MV-4-11 (cell line): Measurements from ENCODE around the gene PIKFYVE.
"Not testable (repeated sequence)": the region's sequence is repeated elsewhere in the genome, so short reads cannot be mapped to it uniquely, and the experiment has no call there.

Experiments
- DNase-seq: peaks from one replicate; lab custom pipeline; 2025; lab: John Stamatoyannopoulos, UW

The PIKFYVE gene

DNA sequence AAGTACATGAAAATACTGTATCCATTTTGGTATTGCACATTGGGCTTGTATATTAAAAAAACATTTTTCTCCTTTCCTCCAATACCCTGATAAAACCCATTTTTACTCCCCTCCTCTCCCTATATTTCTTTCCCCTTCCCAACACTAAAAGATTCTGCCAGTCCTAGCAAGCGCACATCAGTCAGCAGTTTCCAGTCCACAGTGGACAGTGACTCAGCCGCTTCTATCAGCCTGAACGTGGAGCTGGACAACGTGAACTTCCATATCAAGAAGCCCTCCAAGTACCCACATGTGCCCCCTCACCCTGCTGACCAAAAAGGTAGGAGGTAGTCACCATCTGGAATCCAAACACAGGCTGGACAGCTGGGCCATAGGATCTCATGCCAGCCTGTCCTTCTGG is 38.6 kb downstream of the PIKFYVE start:
- no peak for DNase-seq

DNA sequence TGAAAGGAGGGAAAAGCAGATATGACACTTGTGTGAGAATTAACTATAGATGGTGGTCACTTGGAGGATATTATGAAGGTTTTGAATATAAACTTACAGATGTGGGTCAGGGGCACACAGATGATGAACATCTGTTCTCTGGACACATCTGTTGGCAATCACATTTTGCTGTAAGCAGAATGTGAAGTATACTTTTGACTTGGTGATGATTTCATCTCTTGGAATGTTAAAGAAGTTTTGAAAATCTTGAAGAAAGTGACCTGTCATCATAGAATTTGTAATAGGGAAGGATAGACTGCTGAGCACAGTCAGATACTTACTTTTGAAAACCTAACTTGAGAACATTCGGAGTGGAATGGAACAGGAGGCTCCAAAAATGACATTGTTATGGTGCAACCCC is 40.2 kb downstream of the PIKFYVE start:
- DNase-seq = no peak

DNA sequence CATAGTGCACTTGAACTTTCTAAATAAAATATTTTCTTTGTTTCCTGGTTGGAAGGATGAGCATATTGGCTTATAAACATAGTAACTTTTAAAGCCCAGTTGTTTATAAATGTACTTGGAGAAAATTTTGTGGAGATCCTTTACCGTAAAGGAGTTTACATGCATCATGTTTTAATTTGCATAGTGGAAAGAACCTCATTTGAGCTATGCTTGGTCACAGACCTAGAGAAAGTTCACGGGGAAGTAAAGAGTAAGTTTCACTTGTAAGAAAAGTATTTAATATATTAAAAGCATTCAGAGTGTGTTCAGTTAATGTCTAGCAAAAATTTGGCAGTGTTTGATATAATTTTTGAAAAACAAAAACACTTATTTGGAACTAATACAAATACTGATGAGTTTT is 45.3 kb downstream of the PIKFYVE start:
- no peak for DNase-seq

DNA sequence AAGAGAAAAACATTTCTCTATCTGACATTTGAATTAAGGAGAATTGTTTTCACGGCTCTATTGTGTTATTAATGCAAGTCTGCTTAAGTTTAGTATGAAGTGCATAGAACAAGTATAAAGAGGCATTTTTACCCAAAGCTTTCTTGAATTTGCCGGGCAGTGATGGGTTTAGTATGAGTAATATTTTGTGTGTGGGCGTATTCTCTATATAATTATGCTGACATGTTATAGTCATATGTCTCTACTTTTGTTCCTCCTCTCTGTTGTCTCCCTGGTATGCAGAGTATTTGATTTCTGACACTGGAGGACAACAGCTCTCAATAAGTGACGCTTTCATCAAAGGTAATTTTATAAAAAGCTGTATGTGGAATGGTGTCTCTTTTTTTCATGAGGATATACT is 45.9 kb downstream of the PIKFYVE start:
- no peak for DNase-seq

DNA sequence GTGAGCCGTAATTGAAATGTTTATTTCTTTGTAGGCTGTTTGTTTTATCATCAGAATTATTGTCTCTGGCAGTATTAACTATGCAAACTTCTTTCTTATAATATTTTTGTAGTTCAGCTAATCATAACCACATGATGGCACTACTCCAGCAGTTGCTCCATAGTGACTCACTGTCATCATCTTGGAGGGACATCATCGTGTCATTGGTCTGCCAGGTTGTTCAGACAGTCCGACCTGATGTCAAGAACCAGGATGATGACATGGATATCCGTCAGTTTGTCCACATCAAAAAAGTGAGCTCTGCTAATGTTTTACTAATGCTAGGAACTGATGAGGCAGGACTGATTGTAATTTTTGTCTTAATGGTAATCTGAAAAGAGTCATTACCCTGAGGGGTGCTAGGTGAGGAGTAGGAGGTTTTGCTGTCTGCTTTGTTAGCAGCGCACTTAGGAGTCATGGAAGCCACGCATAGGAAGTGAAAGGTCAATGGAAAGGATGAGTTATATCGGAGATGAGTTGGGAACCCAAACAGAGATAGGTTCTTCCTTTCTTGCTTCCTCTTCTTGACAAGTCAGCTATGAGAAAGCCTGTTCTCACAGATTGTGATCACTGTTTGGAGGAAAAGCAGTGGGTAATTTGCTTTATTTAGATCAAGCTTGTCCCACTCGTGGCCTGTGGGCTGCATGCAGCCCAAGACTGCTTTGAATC is 49.2 kb downstream of the PIKFYVE start:
- peak; percentile 90 for DNase-seq

DNA sequence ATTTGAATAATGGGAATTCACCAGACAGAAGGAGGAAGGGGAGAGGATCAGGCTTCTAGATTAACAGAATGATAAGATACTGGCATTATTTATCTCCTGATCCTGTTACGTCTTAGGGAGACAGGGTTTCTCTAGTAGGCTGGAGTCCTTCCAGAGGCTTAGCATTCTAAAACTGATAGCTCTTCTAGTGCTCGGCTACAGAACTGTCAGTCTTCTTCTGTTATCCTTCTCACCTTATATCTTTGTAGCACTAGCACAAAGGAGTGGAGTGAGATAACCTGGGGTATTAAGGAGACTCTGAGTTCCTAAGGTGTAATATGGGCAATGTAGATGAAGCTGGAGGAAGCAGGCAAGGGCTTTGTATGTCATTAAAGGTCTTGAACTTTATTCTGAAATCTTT is 52.1 kb downstream of the PIKFYVE start:
- DNase-seq = no peak

DNA sequence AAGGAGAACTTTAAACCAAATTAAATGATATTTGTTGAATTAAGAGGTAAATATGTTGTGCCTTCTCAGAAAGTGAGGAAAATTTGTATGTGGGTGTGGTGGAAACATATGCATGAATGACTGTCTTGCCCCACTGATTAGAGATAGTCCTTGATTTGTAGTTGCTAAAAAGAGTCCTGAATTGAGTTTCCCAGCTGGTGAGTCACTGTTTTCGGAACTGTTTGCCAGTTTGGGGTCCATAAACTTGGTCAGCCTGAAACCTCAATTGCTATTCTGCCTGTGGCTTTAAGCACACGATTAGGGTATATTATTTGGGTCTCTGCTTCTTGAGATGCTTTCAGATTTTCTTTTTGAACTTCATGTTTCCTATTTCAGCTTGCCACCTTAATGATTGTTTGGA is 53.3 kb downstream of the PIKFYVE start:
- DNase-seq = no peak

DNA sequence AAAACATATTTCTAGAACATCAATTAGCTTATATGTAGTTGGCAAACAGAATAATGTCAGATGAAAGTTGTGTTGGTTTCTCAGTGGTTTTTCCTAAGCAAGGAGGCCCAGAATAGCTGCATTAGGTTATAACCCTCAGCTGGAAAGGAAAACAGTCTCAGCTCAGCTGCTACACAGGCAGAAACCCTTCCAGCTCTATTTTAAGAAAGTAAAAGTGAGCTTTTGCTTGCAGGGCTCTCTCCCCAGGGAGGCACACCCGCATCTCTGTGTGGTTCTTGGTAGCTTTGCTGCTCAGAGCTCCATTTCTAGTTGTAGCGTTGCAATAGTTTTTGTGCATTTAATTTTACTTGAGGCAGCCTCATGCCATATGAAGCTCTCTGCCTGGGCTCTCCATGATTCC is 54.6 kb downstream of the PIKFYVE start:
- DNase-seq = no peak

DNA sequence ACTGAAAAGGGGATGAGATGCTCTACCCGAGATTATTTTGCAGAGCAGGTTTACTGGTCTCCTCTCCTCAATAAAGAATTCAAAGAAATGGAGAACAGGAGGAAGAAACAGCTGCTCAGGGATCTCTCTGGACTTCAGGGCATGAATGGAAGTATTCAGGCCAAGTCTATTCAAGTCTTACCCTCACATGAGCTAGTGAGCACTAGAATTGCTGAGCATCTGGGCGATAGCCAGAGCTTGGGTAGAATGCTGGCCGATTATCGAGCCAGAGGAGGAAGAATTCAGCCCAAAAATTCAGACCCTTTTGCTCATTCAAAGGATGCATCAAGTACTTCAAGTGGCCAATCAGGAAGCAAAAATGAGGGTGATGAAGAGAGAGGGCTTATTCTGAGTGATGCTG is 60.0 kb downstream of the PIKFYVE start:
- DNase-seq = no peak

DNA sequence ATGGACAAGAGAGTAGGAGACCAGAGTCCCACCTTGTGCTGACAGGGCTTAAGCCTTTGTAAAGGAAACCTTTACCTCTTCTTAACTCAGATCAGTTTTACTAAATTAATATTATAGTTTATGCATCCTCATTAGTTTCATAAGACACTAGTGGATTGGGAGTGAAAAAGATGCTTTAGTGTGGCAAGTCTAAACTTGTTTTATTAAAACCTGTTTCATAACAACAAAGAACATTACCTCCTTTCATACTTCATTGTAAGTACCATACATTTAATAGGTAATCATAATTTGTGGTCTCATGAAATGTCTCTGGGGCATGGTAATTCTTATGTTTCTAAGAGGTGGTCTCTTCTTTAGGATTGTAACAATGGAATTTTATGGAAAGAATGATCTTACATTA is 63.4 kb downstream of the PIKFYVE start:
- DNase-seq = no peak

DNA sequence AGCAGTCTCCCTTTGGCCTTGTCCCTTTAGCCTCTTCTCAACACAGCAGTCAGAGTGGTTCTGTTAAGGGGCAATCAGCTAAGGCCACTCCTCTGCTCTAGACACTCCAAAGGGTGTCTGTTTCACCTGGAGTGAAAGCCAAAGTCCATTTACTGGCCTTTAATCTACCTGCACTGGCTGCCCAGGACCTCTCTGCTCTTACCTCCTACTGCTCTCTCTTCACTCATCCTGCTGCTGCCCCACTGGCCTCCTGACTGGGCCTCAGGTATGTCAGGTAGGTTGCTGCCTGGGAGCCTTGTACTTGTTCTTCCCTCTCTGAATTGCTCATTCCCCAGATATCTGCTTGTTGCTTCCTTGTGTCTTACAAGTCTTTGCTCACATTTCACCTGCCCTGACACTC is 68.2 kb downstream of the PIKFYVE start:
- no peak for DNase-seq

DNA sequence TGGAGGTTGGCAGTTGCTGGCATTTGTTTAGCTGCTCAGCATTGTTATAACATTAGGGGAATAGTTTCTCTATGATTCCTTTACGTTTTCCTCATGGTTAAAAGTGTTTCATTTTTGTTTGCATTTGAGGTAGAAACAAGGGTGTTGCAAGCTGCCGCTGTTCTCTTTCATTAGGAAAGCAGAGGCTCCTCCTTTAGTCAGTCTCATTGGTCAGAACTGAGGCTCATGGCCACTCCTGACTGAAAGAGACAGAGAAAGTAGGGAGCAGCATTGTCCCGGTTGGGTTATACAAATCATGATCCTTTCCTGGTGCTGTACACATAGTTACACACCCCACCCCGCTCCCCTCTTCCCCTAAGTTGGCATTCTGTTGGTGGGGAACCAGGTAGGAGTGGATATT is 80.7 kb downstream of the PIKFYVE start:
- DNase-seq = no peak

DNA sequence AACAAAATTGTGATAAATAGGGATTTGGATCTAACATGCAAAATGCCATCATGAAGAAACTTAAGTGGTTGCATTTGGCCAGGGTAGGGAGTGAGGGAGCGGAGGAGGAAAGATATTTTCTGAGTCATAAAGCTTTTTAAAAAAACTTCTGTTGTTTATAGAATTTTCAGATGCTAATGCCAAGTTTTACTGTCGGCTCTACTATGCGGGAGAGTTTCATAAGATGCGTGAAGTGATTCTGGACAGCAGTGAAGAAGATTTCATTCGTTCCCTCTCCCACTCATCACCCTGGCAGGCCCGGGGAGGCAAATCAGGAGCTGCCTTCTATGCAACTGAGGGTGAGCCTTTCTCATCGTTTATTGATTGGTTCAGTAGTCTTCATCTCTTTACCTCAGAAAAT is 84.6 kb downstream of the PIKFYVE start:
- DNase-seq = no peak

DNA sequence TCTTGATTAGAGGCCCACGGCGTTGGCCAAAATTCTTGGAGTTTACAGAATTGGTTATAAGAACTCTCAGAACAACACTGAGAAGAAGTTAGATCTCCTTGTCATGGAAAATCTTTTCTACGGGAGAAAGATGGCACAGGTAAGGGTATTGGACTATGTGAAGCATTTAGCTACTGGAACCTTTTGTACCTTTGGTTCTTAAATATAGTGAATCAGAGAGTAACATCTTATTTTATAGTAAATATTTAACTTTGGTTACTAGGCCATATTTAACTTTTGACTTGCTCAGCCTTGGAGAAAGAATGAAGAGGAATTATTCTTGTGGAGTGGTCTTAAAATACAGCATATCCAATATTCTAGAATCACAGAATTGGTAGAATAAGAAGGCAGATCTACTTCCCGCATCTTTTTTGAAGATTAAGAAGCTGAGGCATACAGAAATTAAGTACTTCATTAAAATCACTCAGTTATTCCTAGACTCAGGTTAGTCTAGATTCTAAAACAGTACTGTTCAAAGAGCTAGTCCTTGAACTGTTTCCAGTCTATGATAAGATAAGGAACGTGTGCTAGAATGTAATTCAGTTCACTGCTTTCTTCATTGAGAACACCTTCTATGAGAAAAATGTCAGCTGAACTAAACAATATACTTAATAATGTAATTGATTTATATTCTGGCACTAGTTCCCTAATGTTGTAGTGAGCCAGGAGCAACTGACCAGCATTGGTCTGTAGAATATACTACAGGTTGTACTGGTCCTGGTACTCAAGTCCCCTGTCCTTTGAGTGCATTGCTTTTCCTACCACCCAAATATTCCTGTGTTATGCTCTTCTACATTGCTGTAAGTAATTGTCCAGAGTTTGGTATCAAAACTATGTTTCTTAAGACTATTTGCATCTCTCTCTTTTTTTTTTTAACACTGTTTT is 86.9 kb downstream of the PIKFYVE start:
- DNase-seq = no peak

DNA sequence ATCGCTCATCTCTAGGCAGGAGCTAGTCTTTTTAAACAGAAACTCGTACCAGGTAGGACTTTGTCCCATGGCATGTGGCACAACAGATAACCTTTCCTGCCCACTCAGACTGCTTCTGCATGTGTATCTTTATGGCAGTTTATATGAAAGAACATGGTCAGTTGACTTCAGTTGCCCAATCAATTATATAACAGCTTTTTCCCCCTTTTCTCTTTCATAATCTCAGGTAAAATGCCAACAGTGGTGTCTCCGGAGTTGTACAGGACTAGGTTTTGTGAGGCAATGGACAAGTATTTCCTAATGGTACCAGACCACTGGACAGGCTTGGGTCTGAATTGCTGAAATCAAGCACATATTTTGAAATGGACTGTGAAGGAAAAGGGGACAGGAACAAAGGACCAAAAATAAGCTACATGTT is 88.9 kb downstream of the PIKFYVE start:
- no peak for DNase-seq

DNA sequence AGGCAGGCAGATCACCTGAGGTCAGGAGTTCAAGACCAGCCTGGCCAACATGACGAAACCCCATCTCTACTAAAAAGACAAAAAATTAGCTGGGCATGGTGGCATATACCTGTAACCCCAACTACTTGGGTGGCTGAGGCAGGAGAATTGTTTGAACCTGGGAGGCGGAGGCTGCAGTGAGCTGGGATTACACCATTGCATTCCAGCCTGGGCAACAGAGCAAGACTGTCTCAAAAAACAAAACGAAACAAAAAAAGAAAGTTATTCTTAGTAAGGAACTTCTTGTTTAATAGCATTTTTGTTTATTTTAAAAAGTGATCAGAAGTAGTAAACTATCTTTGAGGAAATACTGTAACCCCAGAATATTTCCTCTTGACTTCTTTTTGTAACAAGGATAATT is 90.4 kb downstream of the PIKFYVE start:
- not testable (repeated sequence) for DNase-seq

DNA sequence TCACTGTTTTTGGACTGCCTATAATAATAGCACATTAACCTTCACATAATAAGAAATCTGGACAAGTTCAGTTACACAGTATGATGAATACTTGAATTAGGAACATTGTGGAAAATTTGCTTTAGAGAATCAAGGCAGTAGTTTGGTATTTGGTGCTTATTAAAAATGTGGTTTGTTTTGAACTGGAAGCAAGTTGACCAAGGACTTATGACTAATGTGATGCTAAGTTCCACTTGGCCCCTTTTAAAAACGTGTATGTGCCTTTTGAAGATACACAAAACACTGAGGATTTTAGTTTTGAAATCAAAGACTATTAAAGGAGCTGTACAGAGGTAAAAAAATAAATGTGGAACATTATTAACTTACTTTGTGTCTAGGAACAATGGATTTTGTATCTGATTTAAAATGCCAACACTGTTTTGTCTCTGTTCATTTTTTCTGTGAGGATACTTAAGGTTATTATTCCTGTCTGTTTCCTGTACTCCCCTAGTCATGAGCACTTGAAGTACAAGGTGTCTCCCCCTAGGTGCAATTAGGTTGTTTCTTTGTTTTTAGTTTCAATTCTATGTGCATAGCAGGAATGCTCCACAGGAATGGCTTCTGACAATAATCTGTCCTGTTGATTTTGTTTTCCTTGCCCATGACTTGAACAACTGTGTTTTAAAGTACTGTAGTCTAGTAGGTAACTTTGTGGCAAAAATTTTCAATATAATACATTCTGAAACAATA is 91.0 kb downstream of the PIKFYVE start:
- no peak for DNase-seq

DNA sequence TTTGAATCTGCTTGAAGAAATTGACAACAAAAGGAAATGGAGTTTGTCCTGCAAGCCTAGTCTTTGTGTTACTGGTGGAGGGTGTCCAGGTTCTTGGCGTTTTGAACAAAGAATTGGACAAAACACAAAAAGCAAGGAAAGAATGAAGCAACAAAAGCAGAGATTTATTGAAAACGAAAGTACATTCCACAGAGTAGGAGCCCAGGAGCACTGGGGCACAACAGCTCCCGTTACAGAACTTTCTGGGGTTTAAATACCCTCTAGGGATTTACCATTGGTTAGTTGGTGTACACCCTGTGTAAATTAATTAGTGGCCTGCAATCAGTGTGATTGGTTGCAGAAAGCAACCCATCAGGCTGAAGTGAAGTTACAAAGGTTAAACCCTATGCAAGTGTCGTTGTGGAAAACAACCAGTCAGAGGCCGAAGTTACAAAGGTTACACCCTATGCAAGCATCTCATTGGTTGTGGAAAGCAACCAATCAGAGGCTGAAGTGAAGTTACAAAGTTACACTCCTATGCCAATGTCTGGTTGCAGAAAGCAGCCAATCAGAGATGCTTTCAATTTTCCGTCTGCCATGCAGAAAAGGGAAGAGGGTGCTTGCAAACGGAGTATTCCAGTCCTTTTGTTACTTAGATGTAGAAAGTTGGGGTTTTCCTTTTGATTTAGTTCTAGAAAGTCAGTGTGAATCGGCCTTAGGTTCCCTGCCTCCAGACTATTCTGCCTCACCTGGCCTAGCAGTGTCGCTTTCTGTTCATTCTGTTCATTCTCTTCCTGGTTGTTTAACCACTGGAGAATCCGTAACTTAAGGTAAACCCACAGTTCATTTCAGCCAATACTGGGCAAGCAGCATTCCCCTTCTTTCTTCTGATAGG is 92.9 kb downstream of the PIKFYVE start:
- no peak for DNase-seq

DNA sequence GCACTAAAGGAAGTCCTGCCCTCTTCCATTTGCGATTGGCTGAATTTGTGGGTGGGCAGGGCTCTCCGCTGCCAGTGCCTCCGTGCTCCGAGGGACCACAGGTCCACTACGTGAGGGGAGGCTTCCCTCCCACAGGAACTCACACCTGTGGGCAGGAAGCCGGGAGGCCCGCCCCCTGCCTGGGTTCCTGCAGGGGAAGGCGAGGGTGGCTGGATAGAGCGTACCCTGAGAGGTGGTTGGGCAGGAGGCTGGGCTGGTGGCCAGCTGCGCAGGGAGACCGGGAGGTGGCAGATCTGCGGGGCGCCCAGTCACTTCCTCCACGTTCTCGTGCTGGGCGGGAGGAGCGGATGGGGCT is 93.6 kb downstream of the PIKFYVE start:
- no peak for DNase-seq

DNA sequence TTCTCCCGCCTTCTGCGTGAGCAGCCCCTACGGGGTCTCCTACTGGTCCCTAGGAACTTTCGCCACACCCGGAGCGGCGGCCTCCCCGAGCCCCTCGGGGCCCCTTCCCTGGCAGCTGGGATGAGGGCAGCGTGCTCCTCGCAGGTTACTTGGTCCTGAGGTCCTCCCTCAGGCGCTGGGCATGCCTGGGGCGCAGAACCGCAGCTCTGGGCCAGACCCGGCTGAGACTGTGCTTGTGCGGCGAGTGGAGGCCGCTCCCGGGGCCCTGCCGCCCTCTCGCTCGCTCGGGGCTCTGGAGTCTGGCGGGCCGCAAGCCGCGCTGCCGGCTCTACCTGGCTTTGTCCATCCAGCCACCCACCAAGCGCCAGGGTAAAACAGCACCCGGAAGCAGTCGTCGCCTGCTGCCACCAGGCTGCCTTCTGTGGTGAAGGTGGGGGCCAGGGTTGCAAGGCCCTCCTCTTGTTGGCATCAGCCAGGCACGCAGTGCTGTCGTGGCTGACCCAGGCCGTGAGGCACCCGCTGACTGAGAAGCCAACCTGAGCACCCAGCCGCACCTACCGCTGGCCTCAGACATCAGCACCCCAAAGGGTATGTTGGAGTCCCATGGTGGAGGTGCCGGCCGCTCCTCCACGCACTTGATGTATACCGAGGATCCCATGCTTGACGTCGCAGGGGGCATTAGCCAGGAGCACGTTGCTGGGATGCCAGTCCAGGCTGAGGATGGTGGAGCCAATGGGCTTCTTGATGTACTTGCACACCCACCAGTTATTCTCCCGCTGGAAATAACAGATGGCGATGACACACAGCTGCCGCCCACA is 94.4 kb downstream of the PIKFYVE start:
- no peak for DNase-seq

DNA sequence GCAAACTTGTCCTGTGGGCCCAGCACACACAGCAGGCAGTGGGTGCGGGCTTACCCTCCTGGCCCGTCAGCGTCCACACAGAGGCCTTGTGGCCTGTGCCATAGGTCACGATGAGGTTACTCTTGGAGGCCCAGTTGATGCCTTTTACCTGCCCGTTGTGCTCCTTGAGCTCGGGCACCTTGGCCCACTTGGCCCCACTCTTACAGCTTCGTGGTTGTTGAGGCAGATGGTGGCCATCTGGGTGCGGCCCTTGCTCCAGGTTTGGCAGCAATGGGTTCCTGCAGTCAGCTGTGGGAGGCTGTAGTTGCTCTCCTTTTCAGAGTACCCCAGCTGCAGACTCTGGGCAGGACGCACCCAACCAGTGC is 95.0 kb downstream of the PIKFYVE start:
- no peak for DNase-seq
